Measurements from ENCODE around the gene ARID1B.
A peak's percentile ranks its signal among the peaks of the same experiment; 100 is the strongest.

ARID1B gene

GRCh38 chr6:157070403-157071107, 293.4 kb downstream of the ARID1B start:
- ChIA-PET CTCF (interaction anchor here (1.1 to 2.6 kb wide), 8 partner anchors 9 to 47 kb away, joined by 3 to 14 read pairs (median 6); no protein-coding TSS in a partner anchor), POLR2A (no interaction called here)
- Histone ChIP-seq H3K4me1 (ENCODE audit: control extremely low read depth in 1 of 4, control insufficient read depth in 4 of 4, insufficient read depth in 4 of 4, low read length in 3 of 4) (peaks cover 22 to 40% (median 31%) of the 10 kb centered on the region in 4 experiments), H3K9me3 (ENCODE audit: control extremely low read depth in 1 of 5, control insufficient read depth in 4 of 5, insufficient read depth in 2 of 5, low read depth in 1 of 5, low read length in 4 of 5) (no peaks in the 10 kb centered on the region), H3K4me3 (ENCODE audit: control insufficient read depth in 1 of 7, extremely low read depth in 1 of 7, insufficient read depth in 4 of 7, low read depth in 2 of 7, low read length in 6 of 7) (peak overlapping the region in 1 of 7 experiments; percentile 33), H3K27ac (ENCODE audit: insufficient read depth in 1 of 2, low read depth in 1 of 2, low read length in 2 of 2, poor library complexity in 1 of 2, severe bottlenecking in 2 of 2) (peak overlapping the region in 1 of 2 experiments; percentile 22), H3K36me3 (ENCODE audit: control insufficient read depth in 4 of 4, insufficient read depth in 4 of 4, low read length in 3 of 4) (peaks cover 2 to 6% (median 3%) of the 10 kb centered on the region in 4 experiments), H3K27me3 (replicated peaks in 2 of 5; ENCODE audit: control insufficient read depth in 4 of 5, insufficient read depth in 5 of 5, low read length in 4 of 5) (no peaks in the 10 kb centered on the region)
- WGBS (ENCODE audit: insufficient coverage), result 34% methylated on average over 5 of the region's 8 CpGs
- DNase-seq, result peak in 1 of 3 donors; percentile 34

GRCh38 chr6:157072128-157072527, 294.9 kb downstream of the ARID1B start:
- WGBS (ENCODE audit: insufficient coverage), result no CpG with 5 or more reads among the region's 2 CpGs
- ChIA-PET CTCF (interaction anchor here (1.4 to 2.0 kb wide), 2 partner anchors 10 to 27 kb away, joined by 4 to 11 read pairs; no protein-coding TSS in a partner anchor), POLR2A (no interaction called here)

GRCh38 chr6:157073596-157073995, 296.4 kb downstream of the ARID1B start:
- Histone ChIP-seq H3K36me3 (ENCODE audit: control insufficient read depth in 4 of 4, insufficient read depth in 4 of 4, low read length in 3 of 4) (peaks cover 2 to 6% (median 3%) of the 10 kb centered on the region in 4 experiments), H3K27me3 (replicated peaks in 2 of 5; ENCODE audit: control insufficient read depth in 4 of 5, insufficient read depth in 5 of 5, low read length in 4 of 5) (no peaks in the 10 kb centered on the region), H3K4me1 (ENCODE audit: control extremely low read depth in 1 of 4, control insufficient read depth in 4 of 4, insufficient read depth in 4 of 4, low read length in 3 of 4) (peaks cover 14 to 28% (median 21%) of the 10 kb centered on the region in 4 experiments), H3K27ac (ENCODE audit: insufficient read depth in 1 of 2, low read depth in 1 of 2, low read length in 2 of 2, poor library complexity in 1 of 2, severe bottlenecking in 2 of 2) (no peak overlapping the region), H3K9me3 (ENCODE audit: control extremely low read depth in 1 of 5, control insufficient read depth in 4 of 5, insufficient read depth in 2 of 5, low read depth in 1 of 5, low read length in 4 of 5) (no peaks in the 10 kb centered on the region), H3K4me3 (ENCODE audit: control insufficient read depth in 1 of 7, extremely low read depth in 1 of 7, insufficient read depth in 4 of 7, low read depth in 2 of 7, low read length in 6 of 7) (no peak overlapping the region)
- DNase-seq, result no peak
- ChIA-PET CTCF (no interaction called here), POLR2A (no interaction called here)
- 100% methylated on average over 3 of the region's 4 CpGs for WGBS (ENCODE audit: insufficient coverage)

More at GRCh38 chr6:157072128-157072527, 294.9 kb downstream of the ARID1B start:
- no peak for DNase-seq
- Histone ChIP-seq H3K4me1 (ENCODE audit: control extremely low read depth in 1 of 4, control insufficient read depth in 4 of 4, insufficient read depth in 4 of 4, low read length in 3 of 4) (peaks cover 17 to 38% (median 24%) of the 10 kb centered on the region in 4 experiments), H3K9me3 (ENCODE audit: control extremely low read depth in 1 of 5, control insufficient read depth in 4 of 5, insufficient read depth in 2 of 5, low read depth in 1 of 5, low read length in 4 of 5) (no peaks in the 10 kb centered on the region), H3K27me3 (replicated peaks in 2 of 5; ENCODE audit: control insufficient read depth in 4 of 5, insufficient read depth in 5 of 5, low read length in 4 of 5) (no peaks in the 10 kb centered on the region), H3K4me3 (ENCODE audit: control insufficient read depth in 1 of 7, extremely low read depth in 1 of 7, insufficient read depth in 4 of 7, low read depth in 2 of 7, low read length in 6 of 7) (no peak overlapping the region), H3K36me3 (ENCODE audit: control insufficient read depth in 4 of 4, insufficient read depth in 4 of 4, low read length in 3 of 4) (peaks cover 2 to 6% (median 3%) of the 10 kb centered on the region in 4 experiments), H3K27ac (ENCODE audit: insufficient read depth in 1 of 2, low read depth in 1 of 2, low read length in 2 of 2, poor library complexity in 1 of 2, severe bottlenecking in 2 of 2) (no peak overlapping the region)

GRCh38 chr6:157074969-157075368, 297.8 kb downstream of the ARID1B start:
- CTCF ChIA-PET, result no interaction called here
- H3K36me3 ChIP-seq (ENCODE audit: control insufficient read depth in 4 of 4, insufficient read depth in 4 of 4, low read length in 3 of 4), result peaks cover 2 to 6% (median 3%) of the 10 kb centered on the region in 4 experiments
- no peak for DNase-seq
- no peak overlapping the region for H3K27ac ChIP-seq (ENCODE audit: insufficient read depth in 1 of 2, low read depth in 1 of 2, low read length in 2 of 2, poor library complexity in 1 of 2, severe bottlenecking in 2 of 2)
- peaks cover 11 to 26% (median 17%) of the 10 kb centered on the region in 4 experiments for H3K4me1 ChIP-seq (ENCODE audit: control extremely low read depth in 1 of 4, control insufficient read depth in 4 of 4, insufficient read depth in 4 of 4, low read length in 3 of 4)
- H3K9me3 ChIP-seq (ENCODE audit: control extremely low read depth in 1 of 5, control insufficient read depth in 4 of 5, insufficient read depth in 2 of 5, low read depth in 1 of 5, low read length in 4 of 5), result no peaks in the 10 kb centered on the region
- POLR2A ChIA-PET, result no interaction called here
- H3K4me3 ChIP-seq (ENCODE audit: control insufficient read depth in 1 of 7, extremely low read depth in 1 of 7, insufficient read depth in 4 of 7, low read depth in 2 of 7, low read length in 6 of 7), result no peak overlapping the region
- WGBS (ENCODE audit: insufficient coverage), result no CpG with 5 or more reads among the region's 1 CpG
- H3K27me3 ChIP-seq (replicated peaks in 2 of 5; ENCODE audit: control insufficient read depth in 4 of 5, insufficient read depth in 5 of 5, low read length in 4 of 5), result no peaks in the 10 kb centered on the region

- peaks cover 10 to 22% (median 14%) of the 10 kb centered on the region in 4 experiments for H3K4me1 ChIP-seq (ENCODE audit: control extremely low read depth in 1 of 4, control insufficient read depth in 4 of 4, insufficient read depth in 4 of 4, low read length in 3 of 4)
- POLR2A ChIA-PET, result no interaction called here
- no peak overlapping the region for H3K27ac ChIP-seq (ENCODE audit: insufficient read depth in 1 of 2, low read depth in 1 of 2, low read length in 2 of 2, poor library complexity in 1 of 2, severe bottlenecking in 2 of 2)
These were observed 298.6 kb downstream of the ARID1B start for GRCh38 chr6:157075549-157076450.

GRCh38 chr6:157076451-157076822, 299.3 kb downstream of the ARID1B start:
- DNase-seq, result peak in 2 of 3 donors; percentile 49 to 67
- H3K4me1 ChIP-seq (ENCODE audit: control extremely low read depth in 1 of 4, control insufficient read depth in 4 of 4, insufficient read depth in 4 of 4, low read length in 3 of 4), result peaks cover 6 to 22% (median 13%) of the 10 kb centered on the region in 4 experiments
- ChIA-PET CTCF (no interaction called here), POLR2A (no interaction called here)
- H3K27ac ChIP-seq (ENCODE audit: insufficient read depth in 1 of 2, low read depth in 1 of 2, low read length in 2 of 2, poor library complexity in 1 of 2, severe bottlenecking in 2 of 2), result no peak overlapping the region
- H3K4me3 ChIP-seq (ENCODE audit: control insufficient read depth in 1 of 7, extremely low read depth in 1 of 7, insufficient read depth in 4 of 7, low read depth in 2 of 7, low read length in 6 of 7), result no peak overlapping the region
- no peaks in the 10 kb centered on the region for H3K9me3 ChIP-seq (ENCODE audit: control extremely low read depth in 1 of 5, control insufficient read depth in 4 of 5, insufficient read depth in 2 of 5, low read depth in 1 of 5, low read length in 4 of 5)
- no peaks in the 10 kb centered on the region for H3K27me3 ChIP-seq (replicated peaks in 2 of 5; ENCODE audit: control insufficient read depth in 4 of 5, insufficient read depth in 5 of 5, low read length in 4 of 5)
- peaks cover 2 to 6% (median 3%) of the 10 kb centered on the region in 4 experiments for H3K36me3 ChIP-seq (ENCODE audit: control insufficient read depth in 4 of 4, insufficient read depth in 4 of 4, low read length in 3 of 4)

More at GRCh38 chr6:157075549-157076450, 298.6 kb downstream of the ARID1B start:
- H3K4me3 ChIP-seq (ENCODE audit: control insufficient read depth in 1 of 7, extremely low read depth in 1 of 7, insufficient read depth in 4 of 7, low read depth in 2 of 7, low read length in 6 of 7), result no peak overlapping the region
- DNase-seq, result no peak
- no peaks in the 10 kb centered on the region for H3K9me3 ChIP-seq (ENCODE audit: control extremely low read depth in 1 of 5, control insufficient read depth in 4 of 5, insufficient read depth in 2 of 5, low read depth in 1 of 5, low read length in 4 of 5)
- peaks cover 2 to 6% (median 3%) of the 10 kb centered on the region in 4 experiments for H3K36me3 ChIP-seq (ENCODE audit: control insufficient read depth in 4 of 4, insufficient read depth in 4 of 4, low read length in 3 of 4)
- CTCF ChIA-PET, result no interaction called here
- WGBS (ENCODE audit: insufficient coverage), result 99% methylated on average over 8 of the region's 8 CpGs
- no peaks in the 10 kb centered on the region for H3K27me3 ChIP-seq (replicated peaks in 2 of 5; ENCODE audit: control insufficient read depth in 4 of 5, insufficient read depth in 5 of 5, low read length in 4 of 5)
